HUES48 (cell line): ENCODE data around the gene NAA20.

Source experiments
- H3K27ac ChIP-seq: one replicate; pipeline ENCODE4 v1.7.0; 2013; ENCODE audit warnings: low read depth, low read length, inconsistent platforms
- H3K27me3 ChIP-seq: 2 replicates; pipeline ENCODE4 v1.6.1; 2013; ENCODE audit warnings: mild to moderate bottlenecking, low read length; ENCODE audit not compliant: control insufficient read depth, insufficient read depth
- H3K36me3 ChIP-seq: 2 replicates; pipeline ENCODE4 v1.6.1; 2013; ENCODE audit warnings: low read length; ENCODE audit not compliant: control insufficient read depth, insufficient read depth
- H3K4me1 ChIP-seq: 2 replicates; pipeline ENCODE4 v1.6.1; 2013; ENCODE audit warnings: mild to moderate bottlenecking, low read length; ENCODE audit not compliant: control insufficient read depth, insufficient read depth
- H3K4me3 ChIP-seq: 2 replicates; pipeline ENCODE4 v1.5.1; 2013; ENCODE audit warnings: mild to moderate bottlenecking, low read depth, low read length
- H3K9ac ChIP-seq: 2 replicates; pipeline ENCODE4 v1.6.1; 2013; ENCODE audit warnings: mild to moderate bottlenecking, low read depth, low read length, moderate library complexity
- H3K9me3 ChIP-seq: 2 replicates; pipeline ENCODE4 v1.6.1; 2013; ENCODE audit warnings: low read length; ENCODE audit not compliant: control insufficient read depth, insufficient read depth

NAA20 gene

DNA sequence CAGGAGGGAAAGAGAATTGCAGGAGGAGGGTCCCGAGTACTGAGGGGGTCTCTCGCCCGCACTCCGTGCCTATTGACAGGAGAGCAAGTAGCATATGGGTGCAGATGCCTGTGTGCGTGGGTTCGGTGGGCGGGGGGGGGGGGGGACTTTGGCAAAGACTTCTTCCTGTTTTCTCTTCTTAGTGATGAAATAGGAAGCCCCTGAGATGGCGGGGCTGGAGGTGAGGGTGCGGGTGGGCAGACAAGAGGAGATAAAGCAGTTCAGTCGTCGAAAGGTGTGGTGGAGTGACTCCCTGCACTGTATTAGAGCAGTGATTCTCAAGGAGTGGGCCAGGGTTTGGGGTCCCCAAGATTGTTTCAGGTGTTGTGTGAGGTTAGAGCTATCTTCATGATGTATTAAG, 3.7 kb downstream of the NAA20 start:
- Histone ChIP-seq H3K9me3 (no peaks in the 10 kb centered on the region), H3K27me3 (no peaks in the 10 kb centered on the region), H3K4me3 (no peak overlapping the region), H3K27ac (no peak overlapping the region), H3K4me1 (peaks cover 7% of the 10 kb centered on the region; the same call in 1 of the 2 replicates), H3K36me3 (peaks cover 21% of the 10 kb centered on the region), H3K9ac (no peak overlapping the region)

DNA sequence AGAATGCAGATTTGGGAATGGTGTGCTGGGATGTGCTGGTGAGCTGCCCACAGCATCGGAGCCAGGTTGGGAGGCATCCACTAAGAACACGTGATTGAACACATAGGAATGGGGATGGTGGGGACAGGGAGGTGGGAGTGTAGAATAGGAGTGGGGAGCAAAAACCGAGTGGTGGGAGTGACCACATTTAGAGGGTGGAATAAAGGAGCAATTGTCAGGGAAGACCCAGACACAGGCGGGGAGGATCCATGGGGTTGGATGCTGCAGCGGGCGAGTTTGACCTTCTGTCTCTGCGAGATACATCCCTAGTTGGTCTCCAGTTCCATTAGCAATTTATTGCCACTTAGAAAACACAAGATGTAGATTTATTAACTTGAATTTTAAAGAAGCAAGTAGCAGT, 4.7 kb downstream of the NAA20 start:
- H3K4me1 ChIP-seq, result peaks cover 7% of the 10 kb centered on the region; the same call in 1 of the 2 replicates
- H3K9me3 ChIP-seq, result no peaks in the 10 kb centered on the region
- no peak overlapping the region for H3K4me3 ChIP-seq
- H3K27ac ChIP-seq, result no peak overlapping the region
- H3K36me3 ChIP-seq, result peaks cover 29% of the 10 kb centered on the region
- H3K27me3 ChIP-seq, result no peaks in the 10 kb centered on the region
- H3K9ac ChIP-seq, result no peak overlapping the region

DNA sequence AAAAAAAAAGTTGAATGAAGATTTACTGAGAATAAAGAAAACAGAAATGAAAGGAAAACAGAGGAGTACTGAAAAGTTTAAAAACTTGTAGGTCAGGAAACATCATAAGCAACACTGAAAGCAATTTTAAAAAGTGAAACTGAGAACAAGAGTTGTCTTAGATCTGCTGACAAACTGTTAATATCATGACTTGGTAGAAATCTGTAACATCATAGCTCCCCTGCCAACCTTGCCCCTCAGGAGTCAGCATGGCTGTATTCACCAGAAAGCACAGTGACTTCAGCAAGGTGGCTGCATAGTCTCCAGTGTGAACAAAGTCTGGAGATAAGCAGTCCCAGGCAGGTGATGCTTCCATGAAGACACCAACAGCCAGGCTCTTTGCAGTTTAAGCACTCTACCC, 5.3 kb downstream of the NAA20 start:
- Histone ChIP-seq H3K4me1 (peaks cover 7% of the 10 kb centered on the region; the same call in 1 of the 2 replicates), H3K9ac (no peak overlapping the region), H3K9me3 (no peaks in the 10 kb centered on the region), H3K27me3 (no peaks in the 10 kb centered on the region), H3K27ac (no peak overlapping the region), H3K4me3 (no peak overlapping the region), H3K36me3 (peaks cover 36% of the 10 kb centered on the region)

DNA sequence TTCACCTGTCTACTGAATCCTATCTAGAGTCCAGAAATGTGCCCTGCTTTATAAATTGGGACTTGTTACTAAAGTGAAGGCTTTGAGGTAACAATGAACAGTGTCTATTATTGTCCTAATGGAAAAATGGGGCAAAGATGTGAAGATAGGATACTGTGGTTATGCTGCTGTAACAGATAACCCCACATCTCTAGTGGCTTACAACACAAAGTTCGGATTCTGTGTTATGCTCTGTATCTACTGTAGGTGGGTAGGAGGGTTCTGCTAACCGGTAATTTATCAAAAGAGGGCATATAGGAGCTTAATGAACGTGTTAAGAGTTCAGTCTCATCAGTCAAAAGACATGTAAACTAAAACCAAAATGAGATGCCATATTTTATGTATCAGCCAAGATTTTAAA, 6.2 kb downstream of the NAA20 start:
- Histone ChIP-seq H3K27ac (no peak overlapping the region), H3K4me1 (peaks cover 4% of the 10 kb centered on the region; the same call in 1 of the 2 replicates), H3K27me3 (no peaks in the 10 kb centered on the region), H3K9me3 (no peaks in the 10 kb centered on the region), H3K9ac (no peak overlapping the region), H3K4me3 (no peak overlapping the region), H3K36me3 (peaks cover 44% of the 10 kb centered on the region)

DNA sequence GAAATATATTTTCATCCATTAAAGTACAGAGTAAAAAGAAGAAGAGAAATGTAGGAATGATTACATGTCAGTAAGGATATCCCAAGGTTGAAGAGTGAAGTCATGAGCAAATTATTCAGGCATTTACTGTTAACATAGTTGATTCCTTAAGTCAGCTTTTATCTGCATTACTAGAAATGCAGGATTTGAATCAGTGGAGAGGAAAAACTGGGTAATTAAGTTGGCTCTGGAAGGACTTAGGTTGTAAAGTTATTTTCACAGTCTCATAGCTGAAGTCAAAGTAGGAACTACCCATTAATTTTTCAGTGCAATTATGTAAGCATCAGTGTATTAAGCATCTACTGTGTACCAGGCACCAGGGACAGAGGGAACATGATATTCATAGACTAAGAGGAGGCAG, 7.8 kb downstream of the NAA20 start:
- no peak overlapping the region for H3K4me3 ChIP-seq
- no peaks in the 10 kb centered on the region for H3K9me3 ChIP-seq
- H3K27ac ChIP-seq, result no peak overlapping the region
- H3K27me3 ChIP-seq, result no peaks in the 10 kb centered on the region
- H3K4me1 ChIP-seq, result no peaks in the 10 kb centered on the region
- H3K36me3 ChIP-seq, result peaks cover 52% of the 10 kb centered on the region
- H3K9ac ChIP-seq, result no peak overlapping the region

DNA sequence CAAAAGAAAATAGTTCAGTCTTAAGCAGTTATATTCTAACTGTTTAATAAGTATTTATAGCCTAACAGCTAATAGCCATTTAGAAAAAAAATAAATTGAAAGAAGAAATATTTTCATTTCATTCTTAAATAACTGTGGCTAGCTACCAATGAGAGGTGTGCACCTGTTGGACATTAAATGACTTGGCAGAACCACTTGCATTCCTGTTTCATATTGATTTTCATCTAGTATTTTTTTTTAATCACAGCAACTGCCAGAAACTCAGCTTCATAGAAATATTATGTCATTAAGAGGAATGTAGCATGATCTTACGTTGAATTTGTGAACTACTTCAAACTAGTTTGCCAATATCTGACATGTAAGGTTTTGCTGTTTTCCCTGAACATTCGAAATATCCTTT, 10.1 kb downstream of the NAA20 start:
- Histone ChIP-seq H3K36me3 (peaks cover 73% of the 10 kb centered on the region), H3K27ac (no peak overlapping the region), H3K27me3 (no peaks in the 10 kb centered on the region), H3K9me3 (no peaks in the 10 kb centered on the region), H3K4me3 (no peak overlapping the region), H3K4me1 (no peaks in the 10 kb centered on the region), H3K9ac (no peak overlapping the region)

DNA sequence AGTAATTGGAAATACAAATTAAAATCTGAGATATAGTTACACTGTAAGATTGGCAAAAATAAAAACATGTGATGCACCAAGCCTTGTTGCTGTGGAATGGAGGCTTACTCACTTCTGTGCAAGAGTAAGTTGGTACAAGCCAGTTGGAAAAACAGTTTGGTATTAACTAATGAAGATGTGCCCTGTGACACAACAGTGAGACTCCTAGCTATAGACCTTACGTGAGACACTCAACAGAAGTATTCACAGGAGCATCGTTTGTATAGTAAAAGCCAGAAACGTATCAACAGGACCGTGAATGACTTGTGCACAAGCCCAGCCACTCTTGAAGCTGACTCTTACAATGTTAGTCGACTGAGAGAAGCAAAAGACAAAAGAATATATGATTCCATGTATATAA, 14.6 kb downstream of the NAA20 start:
- no peak overlapping the region for H3K4me3 ChIP-seq
- peaks cover 97% of the 10 kb centered on the region for H3K36me3 ChIP-seq

DNA sequence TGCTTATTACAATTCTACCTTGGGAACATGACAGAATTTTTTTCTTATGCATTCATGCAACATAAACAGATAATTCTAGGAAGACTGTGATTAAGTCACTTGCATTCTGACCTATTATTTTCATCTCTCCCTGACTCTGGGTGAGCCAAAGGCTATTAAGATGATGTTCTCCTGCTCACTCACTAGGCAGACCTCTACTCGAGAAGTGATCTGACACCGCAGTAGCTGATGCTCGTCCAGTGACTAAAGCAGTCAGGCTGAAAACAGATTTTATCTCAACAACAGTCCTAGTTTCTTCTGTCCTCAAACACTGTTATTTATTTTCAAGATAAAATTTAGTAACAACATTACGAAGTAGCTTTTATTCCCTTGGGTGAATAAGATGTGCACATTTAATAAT, 17.3 kb downstream of the NAA20 start:
- Histone ChIP-seq H3K4me1 (peaks cover 5% of the 10 kb centered on the region), H3K36me3 (peaks cover 100% of the 10 kb centered on the region), H3K9me3 (no peaks in the 10 kb centered on the region), H3K27me3 (no peaks in the 10 kb centered on the region), H3K27ac (no peak overlapping the region), H3K9ac (no peak overlapping the region), H3K4me3 (no peak overlapping the region)

More for the DNA sequence above, 14.6 kb downstream of the NAA20 start:
- Histone ChIP-seq H3K4me1 (no peaks in the 10 kb centered on the region), H3K9ac (no peak overlapping the region), H3K27me3 (no peaks in the 10 kb centered on the region), H3K27ac (no peak overlapping the region), H3K9me3 (no peaks in the 10 kb centered on the region)

DNA sequence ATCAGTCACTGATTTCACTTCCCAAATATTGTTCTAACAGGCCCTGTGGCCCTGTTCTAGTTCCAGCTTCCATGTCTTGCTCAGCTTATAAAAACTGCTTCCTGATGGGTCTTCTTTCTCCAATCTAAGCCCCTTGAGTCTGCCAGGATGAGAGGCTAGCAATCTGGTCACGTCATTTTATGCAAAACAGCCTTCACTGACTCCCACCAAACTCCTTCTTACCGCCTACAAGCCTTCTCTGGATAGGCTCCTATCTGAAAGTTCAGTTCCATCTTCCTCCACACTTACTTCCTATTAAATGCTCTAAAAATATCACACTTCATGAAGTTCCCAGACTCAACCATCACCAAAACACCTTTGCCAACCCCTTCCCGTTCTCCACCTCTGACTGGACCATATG, 19.6 kb downstream of the NAA20 start:
- Histone ChIP-seq H3K4me3 (no peak overlapping the region), H3K9ac (no peak overlapping the region), H3K27ac (no peak overlapping the region), H3K9me3 (no peaks in the 10 kb centered on the region), H3K4me1 (peaks cover 5% of the 10 kb centered on the region), H3K36me3 (peaks cover 100% of the 10 kb centered on the region), H3K27me3 (no peaks in the 10 kb centered on the region)

DNA sequence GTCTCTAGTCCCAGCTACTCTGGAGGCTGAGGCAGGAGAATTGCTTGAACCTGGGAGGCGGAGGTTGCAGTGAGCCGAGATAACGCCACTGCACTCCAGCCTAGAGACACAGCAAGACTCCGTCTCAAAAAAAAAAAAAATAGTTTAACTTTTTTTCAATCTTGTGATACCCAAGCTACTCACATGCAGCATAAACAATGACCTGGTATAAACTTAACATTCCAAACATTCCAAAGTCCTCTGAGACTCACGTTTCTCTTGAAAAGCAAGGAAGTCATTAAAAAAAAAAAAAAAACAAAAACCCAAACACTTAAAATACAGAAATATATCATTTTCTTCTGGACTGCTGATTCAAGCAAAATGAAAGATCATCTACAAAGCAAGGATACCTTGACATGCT, 20.8 kb downstream of the NAA20 start:
- peaks cover 5% of the 10 kb centered on the region for H3K4me1 ChIP-seq
- no peak overlapping the region for H3K9ac ChIP-seq
- H3K27ac ChIP-seq, result peak overlapping the region; percentile 48
- no peak overlapping the region for H3K4me3 ChIP-seq
- no peaks in the 10 kb centered on the region for H3K9me3 ChIP-seq
- H3K36me3 ChIP-seq, result peaks cover 100% of the 10 kb centered on the region
- no peaks in the 10 kb centered on the region for H3K27me3 ChIP-seq

DNA sequence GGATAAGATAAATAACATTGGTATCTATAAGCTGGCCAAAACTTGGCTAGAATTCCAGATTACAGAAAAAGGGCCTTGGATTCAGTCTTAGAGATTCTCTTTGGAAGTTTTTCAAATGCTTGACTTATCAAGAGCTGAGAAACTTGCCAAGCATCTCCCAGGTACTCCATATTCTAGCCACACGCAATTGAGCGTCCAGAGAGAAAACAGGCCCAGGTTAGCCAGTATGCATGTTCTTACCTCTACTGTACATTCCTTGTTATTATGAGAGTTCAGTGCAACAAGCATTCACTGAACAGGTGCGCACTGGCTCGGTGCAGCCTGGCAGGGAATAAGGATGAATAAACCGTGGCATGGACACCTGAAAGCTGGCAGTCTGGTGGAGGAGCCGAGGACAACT, 21.4 kb downstream of the NAA20 start:
- H3K9ac ChIP-seq, result no peak overlapping the region
- H3K36me3 ChIP-seq, result peaks cover 100% of the 10 kb centered on the region

More for the DNA sequence above, 21.4 kb downstream of the NAA20 start:
- no peaks in the 10 kb centered on the region for H3K27me3 ChIP-seq
- H3K27ac ChIP-seq, result peak overlapping the region; percentile 48
- H3K4me1 ChIP-seq, result peaks cover 5% of the 10 kb centered on the region
- no peaks in the 10 kb centered on the region for H3K9me3 ChIP-seq
- no peak overlapping the region for H3K4me3 ChIP-seq
